PC-3 (cell line): ENCODE measurements around the gene NDUFA9. TPM values are rescaled to one million over a fixed set of nuclear protein-coding genes. Genes with fewer than 3 reads are reported as not detected.

Experiments used
- ATAC-seq: fragments of 200-7000 bp; cut with Tn5 transposase; 2 replicates; pipeline ENCODE4 v1.9.1; 2020; ENCODE audit warnings: mild to moderate bottlenecking, moderate library complexity
- BruUV-seq: library from RNA; stranded (reverse); fragments of 400-500 nt; replicated peaks from 2 replicates; lab custom pipeline; 2021; lab: Mats Ljungman, UMichigan
- CTCF ChIA-PET: fragments of 300-600 bp; sonication (Branson Sonifier 250); formaldehyde crosslinking; loops from one replicate; lab custom pipeline; 2022; ENCODE audit warnings: antibody characterized with exemption; lab: Charles Lee
- POLR2A ChIA-PET: fragments of 300-600 bp; sonication (Branson Sonifier 250); formaldehyde crosslinking; loops from one replicate; lab custom pipeline; 2022; ENCODE audit warnings: antibody characterized with exemption; ENCODE audit not compliant: unreplicated experiment; lab: Charles Lee
- DNase-seq: peaks from one replicate; pipeline ENCODE4 v3.0.0-alpha.2; 2015
- H2AFZ ChIP-seq: fragments of 300-600 bp; sonication (generic); 2 replicates; pipeline ENCODE4 v1.6.0; 2016; ENCODE audit warnings: antibody characterized with exemption, low read length
- H3F3A ChIP-seq: fragments of 300-600 bp; sonication (generic); one replicate; pipeline ENCODE4 v1.6.0; 2017; ENCODE audit warnings: antibody characterized with exemption, low read length, control low read depth, mild to moderate bottlenecking; ENCODE audit not compliant: unreplicated experiment
- H3K27ac ChIP-seq: fragments of 300-600 bp; sonication (generic); 2 replicates; pipeline ENCODE4 v1.5.1; 2016; ENCODE audit warnings: mild to moderate bottlenecking, low read length
- H3K27me3 ChIP-seq: fragments of 300-600 bp; sonication (generic); 2 replicates; pipeline ENCODE4 v1.6.1; 2016; ENCODE audit warnings: low read length, mixed read lengths
- H3K36me3 ChIP-seq: fragments of 300-600 bp; sonication (generic); 2 replicates; pipeline ENCODE4 v1.6.1; 2016; ENCODE audit warnings: low read depth, mixed run types, low read length, mixed read lengths
- H3K4me1 ChIP-seq: fragments of 300-600 bp; sonication (generic); 2 replicates; pipeline ENCODE4 v1.5.1; 2016; ENCODE audit warnings: low read length; ENCODE audit not compliant: insufficient read depth
- H3K4me2 ChIP-seq: fragments of 300-600 bp; sonication (generic); 2 replicates; pipeline ENCODE4 v1.6.0; 2016; ENCODE audit warnings: low read length
- H3K4me3 ChIP-seq: fragments of 300-600 bp; sonication (generic); 2 replicates; pipeline ENCODE4 v1.5.1; 2016; ENCODE audit warnings: mild to moderate bottlenecking, low read length, mixed read lengths
- H3K79me2 ChIP-seq: fragments of 300-600 bp; sonication (generic); 2 replicates; pipeline ENCODE4 v1.6.1; 2017; ENCODE audit warnings: low read length, mixed read lengths
- H3K9ac ChIP-seq: fragments of 300-600 bp; sonication (generic); 2 replicates; pipeline ENCODE4 v1.6.0; 2016; ENCODE audit warnings: mild to moderate bottlenecking, low read length
- H3K9me2 ChIP-seq: fragments of 300-600 bp; sonication (generic); replicated peaks from 2 replicates; pipeline ENCODE4 v1.6.1; 2016; ENCODE audit warnings: mixed run types, low read length, mixed read lengths
- H3K9me3 ChIP-seq: fragments of 300-600 bp; sonication (generic); 2 replicates; pipeline ENCODE4 v1.6.1; 2016; ENCODE audit warnings: low read length, mixed read lengths
- H4K20me1 ChIP-seq: fragments of 300-600 bp; sonication (generic); 2 replicates; pipeline ENCODE4 v1.6.1; 2016; ENCODE audit warnings: low read length, mixed read lengths
- CTCF ChIP-seq: fragments of 300-600 bp; sonication (generic); conservative IDR thresholded peaks from 2 replicates; pipeline ENCODE4 v1.5.1; 2017; ENCODE audit warnings: antibody characterized with exemption, low read depth, mild to moderate bottlenecking, low read length
- EZH2 ChIP-seq: fragments of 300-600 bp; sonication (generic); IDR thresholded peaks from one replicate; pipeline ENCODE4 v1.6.1; 2017; ENCODE audit warnings: antibody characterized with exemption, mild to moderate bottlenecking, low read length; ENCODE audit not compliant: unreplicated experiment
- EZH2phosphoT487 ChIP-seq: fragments of 300-600 bp; sonication (generic); IDR thresholded peaks from 2 replicates; pipeline ENCODE4 v1.6.1; 2018; ENCODE audit warnings: mild to moderate bottlenecking, antibody characterized with exemption, low read length, borderline replicate concordance
- intact Hi-C: fragments of 100-400 bp; cut with micrococcal nuclease; formaldehyde crosslinking; loops from 2 replicates; pipeline ENCODE4 v1.9.0; 2023
- total RNA-seq: library from RNA; depleted of rRNA; stranded (reverse); fragments of >200 nt; gene quantifications from 2 replicates; pipeline ENCODE4 v1.2.3, GENCODE V29; 2014; rRNA removed

The NDUFA9 gene
- total RNA-seq, 1 experiment from 2014 or later = 71.5 TPM

- H3K4me2 ChIP-seq = no peak overlapping the region
- no peak overlapping the region for H2AFZ ChIP-seq
- H3K9me3 ChIP-seq = no peaks in the 10 kb centered on the region
- H3K27me3 ChIP-seq = no peaks in the 10 kb centered on the region
- no peaks in the 10 kb centered on the region for H3K4me1 ChIP-seq
- intact Hi-C loops = no loop called here
- ATAC-seq (no peak), DNase-seq (no peak)
- CTCF ChIA-PET = no interaction called here
- no peaks in the 10 kb centered on the region for H3K9me2 ChIP-seq
- BruUV-seq = no TSS peak
- H3K27ac ChIP-seq = no peak overlapping the region
- peaks cover 9% of the 10 kb centered on the region for H3K36me3 ChIP-seq
- H3F3A ChIP-seq = no peaks in the 10 kb centered on the region
- no peak overlapping the region for H3K9ac ChIP-seq
- POLR2A ChIA-PET = no interaction called here
- no peak overlapping the region for H3K4me3 ChIP-seq
- TF ChIP-seq EZH2 (no peak), EZH2phosphoT487 (no peak), CTCF (no peak)
- H3K79me2 ChIP-seq = no peaks in the 10 kb centered on the region
- H4K20me1 ChIP-seq = no peaks in the 10 kb centered on the region
These were observed 36.4 kb downstream of the NDUFA9 start for GRCh38 chr12:4685317-4685716.

GRCh38 chr12:4690760-4691159 is 41.8 kb downstream of the NDUFA9 start:
- no peak overlapping the region for H3K4me2 ChIP-seq
- H3K9me3 ChIP-seq = no peaks in the 10 kb centered on the region
- no peak overlapping the region for H2AFZ ChIP-seq
- ChIA-PET CTCF (no interaction called here), POLR2A (no interaction called here)
- H4K20me1 ChIP-seq = no peaks in the 10 kb centered on the region
- H3K4me1 ChIP-seq = no peaks in the 10 kb centered on the region
- H3K4me3 ChIP-seq = no peak overlapping the region
- TF ChIP-seq CTCF (no peak), EZH2 (no peak), EZH2phosphoT487 (no peak)
- H3K36me3 ChIP-seq = peaks cover 5% of the 10 kb centered on the region
- H3K79me2 ChIP-seq = no peaks in the 10 kb centered on the region
- no peak overlapping the region for H3K9ac ChIP-seq
- intact Hi-C loops = no loop called here
- no TSS peak for BruUV-seq
- no peaks in the 10 kb centered on the region for H3K9me2 ChIP-seq
- no peak for ATAC-seq
- DNase-seq = no peak
- no peak overlapping the region for H3K27ac ChIP-seq
- no peaks in the 10 kb centered on the region for H3K27me3 ChIP-seq
- H3F3A ChIP-seq = no peaks in the 10 kb centered on the region

Other genes with a start within 250 kb of the NDUFA9 start
- not detected in 2 replicates for gene FGF6, start 203.3 kb upstream of the NDUFA9 start, total RNA-seq
- gene RAD51AP1, start 110.2 kb upstream of the NDUFA9 start, total RNA-seq = 15.9 and 24.7 TPM in 2 replicates
- 49.4 and 58.6 TPM in 2 replicates for gene DYRK4, start 86.9 kb upstream of the NDUFA9 start, total RNA-seq
- gene AKAP3, start 63 bp upstream of the NDUFA9 start, total RNA-seq = 1.1 and 1.9 TPM in 2 replicates
- gene GALNT8, start 71.3 kb downstream of the NDUFA9 start, total RNA-seq = not detected in 2 replicates